Fibroblast of the aortic adventitia (primary cell): ENCODE data around the gene CYP3A5. TPM values are rescaled to one million over a fixed set of nuclear protein-coding genes. Genes with fewer than 3 reads are reported as not detected.
"Not testable (repeated sequence)": the region's sequence is repeated elsewhere in the genome, so short reads cannot be mapped to it uniquely, and the experiment has no call there.

Source experiments
- DNase-seq: peaks from one replicate; pipeline ENCODE4 v3.0.0-alpha.2; 2010; ENCODE audit warnings: low read depth
- H3K4me3 ChIP-seq: 2 replicates; pipeline ENCODE4 v1.5.1; 2011; ENCODE audit warnings: low read depth, mild to moderate bottlenecking, control low read depth, low read length, moderate library complexity
- CTCF ChIP-seq: IDR thresholded peaks from 2 replicates; pipeline ENCODE4 v1.5.1; 2011; ENCODE audit warnings: mild to moderate bottlenecking, low read length, control low read depth, inconsistent platforms; ENCODE audit not compliant: insufficient read depth
- total RNA-seq: library from RNA; depleted of rRNA; stranded (reverse); fragments of >200 nt; gene quantifications from 2 replicates; pipeline ENCODE4 v1.2.3, GENCODE V29; 2012; ENCODE audit warnings: low replicate concordance

Gene CYP3A5
- total RNA-seq, 1 donor: 1.1 TPM

DNA sequence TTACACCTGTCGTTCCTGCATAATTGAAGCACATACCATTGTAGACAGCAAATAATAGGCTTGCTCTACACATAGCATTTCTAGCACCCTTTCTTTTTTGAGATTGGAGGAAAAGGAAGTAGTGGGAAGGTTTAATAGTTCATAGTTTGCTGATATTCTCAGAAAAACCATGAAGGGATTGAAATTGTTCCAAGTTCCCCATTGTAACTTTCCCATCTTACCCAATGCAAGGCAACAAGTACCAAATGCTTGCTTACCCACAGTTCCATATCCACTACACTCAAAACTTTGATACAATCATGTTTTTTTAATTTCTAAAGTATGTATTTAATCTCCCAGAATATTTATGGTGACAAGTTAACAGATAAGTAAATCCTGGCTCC is 13.8 kb downstream of the CYP3A5 start:
- no peak overlapping the region for H3K4me3 ChIP-seq
- no peak for DNase-seq
- TF ChIP-seq CTCF: no peak

- H3K4me3 ChIP-seq: no peak overlapping the region
- TF ChIP-seq CTCF: no peak
- no peak for DNase-seq
Observed at GRCh38 chr7:99665312-99666012, 14.3 kb downstream of the CYP3A5 start.

DNA sequence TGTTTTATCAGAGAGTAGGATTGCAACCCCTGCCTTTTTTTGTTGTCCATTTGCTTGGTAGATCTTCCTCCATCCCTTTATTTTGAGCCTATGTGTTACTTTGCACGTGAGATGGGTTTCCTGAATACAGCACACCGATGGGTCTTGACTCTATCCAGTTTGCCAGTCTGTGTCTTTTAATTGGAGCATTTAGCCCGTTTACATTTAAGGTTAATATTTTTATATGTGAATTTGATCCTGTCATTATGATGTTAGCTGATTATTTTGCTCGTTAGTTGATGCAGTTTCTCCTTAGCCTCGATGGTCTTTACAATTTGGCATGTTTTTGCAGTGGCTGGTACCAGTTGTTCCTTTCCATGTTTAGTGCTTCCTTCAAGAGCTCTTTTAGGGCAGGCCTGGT is 21.9 kb downstream of the CYP3A5 start:
- H3K4me3 ChIP-seq, DNase-seq: not testable (repeated sequence)

GRCh38 chr7:99654626-99655025 is 25.2 kb downstream of the CYP3A5 start:
- not testable (repeated sequence) for H3K4me3 ChIP-seq, DNase-seq

DNA sequence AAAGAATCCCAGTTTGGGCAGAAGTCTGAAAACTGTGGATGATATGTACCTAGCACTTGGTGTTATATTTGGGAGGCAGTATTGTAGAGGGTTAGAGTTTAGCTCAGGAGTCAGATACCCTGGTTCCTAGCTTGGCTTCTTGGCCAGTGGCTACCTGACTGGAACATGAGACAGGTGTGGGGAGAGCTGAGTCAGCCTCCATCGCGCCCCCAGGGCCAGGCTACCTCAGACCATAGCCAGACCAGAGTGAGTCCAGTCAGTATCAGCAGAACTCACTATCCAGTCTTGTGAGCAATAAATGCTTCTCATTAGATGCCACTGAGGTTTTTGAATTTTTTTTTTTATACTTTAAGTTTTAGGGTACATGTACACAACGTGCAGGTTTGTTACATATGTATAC is 26.0 kb downstream of the CYP3A5 start:
- DNase-seq: no peak
- H3K4me3 ChIP-seq: no peak overlapping the region
- no peak for TF ChIP-seq CTCF

GRCh38 chr7:99653269-99653668 is 26.5 kb downstream of the CYP3A5 start:
- H3K4me3 ChIP-seq, DNase-seq: not testable (repeated sequence)

GRCh38 chr7:99652671-99653070 is 27.1 kb downstream of the CYP3A5 start:
- no peak for TF ChIP-seq CTCF
- no peak for DNase-seq
- no peak overlapping the region for H3K4me3 ChIP-seq

- no peak for TF ChIP-seq CTCF
- no peak for DNase-seq
- no peak overlapping the region for H3K4me3 ChIP-seq
Observed at GRCh38 chr7:99651290-99651689, 28.5 kb downstream of the CYP3A5 start.

DNA sequence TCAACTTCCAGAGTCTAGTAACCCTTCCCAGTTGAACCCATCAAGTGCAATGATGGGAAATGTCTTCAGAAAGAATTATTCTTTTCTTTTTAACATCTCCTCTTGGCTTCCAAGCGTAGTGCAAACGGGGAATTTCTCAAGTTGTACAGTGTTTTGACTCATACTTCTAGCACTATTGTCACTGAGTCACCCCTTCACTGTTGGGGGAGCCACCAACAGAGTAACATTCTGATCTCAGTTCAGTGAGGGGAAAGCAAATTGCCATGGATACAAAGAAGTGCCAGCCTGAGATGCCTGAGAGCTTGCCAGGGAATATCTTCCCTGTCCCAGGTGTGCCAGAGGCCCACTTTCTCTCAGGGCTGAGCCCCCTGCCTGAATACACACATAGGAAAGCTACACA is 31.0 kb downstream of the CYP3A5 start:
- no peak for DNase-seq
- no peak overlapping the region for H3K4me3 ChIP-seq
- no peak for TF ChIP-seq CTCF
